ENCODE measurements around the gene LRRN4CL.
A peak's percentile ranks its signal among the peaks of the same experiment; 100 is the strongest.
"Not testable (repeated sequence)": the region's sequence is repeated elsewhere in the genome, so short reads cannot be mapped to it uniquely, and the experiment has no call there.

LRRN4CL gene

GRCh38 chr11:62689421-62690183 lies at the start of gene LRRN4CL:
Gene LRRN4CL, minus strand, starts transcription at chr11:62689530. Its CDS starts 1,022 bp downstream, at chr11:62688508.
- DNase-seq = no peak

GRCh38 chr11:62737196-62737595 lies 47.9 kb upstream of the LRRN4CL start:
- no peak for DNase-seq

- DNase-seq = no peak
These were observed 43.5 kb upstream of the LRRN4CL start for GRCh38 chr11:62732830-62733229.

GRCh38 chr11:62730076-62730475 lies 40.7 kb upstream of the LRRN4CL start:
- DNase-seq = not testable (repeated sequence)

GRCh38 chr11:62728171-62728988 lies 39.0 kb upstream of the LRRN4CL start, which contains the start of gene TTC9C:
Gene TTC9C, plus strand, starts transcription at chr11:62728486. Its CDS starts 363 bp downstream, at chr11:62728849.
- DNase-seq = peak; percentile 80

GRCh38 chr11:62727872-62728170 lies 38.5 kb upstream of the LRRN4CL start:
- peak; percentile 67 for DNase-seq

GRCh38 chr11:62727165-62727871 lies 38.0 kb upstream of the LRRN4CL start, which contains the start of gene HNRNPUL2:
Gene HNRNPUL2, minus strand, starts transcription at chr11:62727457. Its CDS starts 301 bp downstream, at chr11:62727156.
- peak; percentile 95 for DNase-seq

GRCh38 chr11:62726915-62727164 lies 37.5 kb upstream of the LRRN4CL start:
- no peak for DNase-seq

- DNase-seq = no peak
These were observed 37.0 kb upstream of the LRRN4CL start for GRCh38 chr11:62726156-62726914.

GRCh38 chr11:62725646-62726045 lies 36.3 kb upstream of the LRRN4CL start:
- DNase-seq = no peak

- DNase-seq = no peak
These were observed 34.8 kb upstream of the LRRN4CL start for GRCh38 chr11:62724171-62724570.

- no peak for DNase-seq
These were observed 32.7 kb upstream of the LRRN4CL start for GRCh38 chr11:62721994-62722393.

GRCh38 chr11:62719302-62719978 lies 30.1 kb upstream of the LRRN4CL start:
- DNase-seq = no peak

GRCh38 chr11:62716816-62717215 lies 27.5 kb upstream of the LRRN4CL start:
- no peak for DNase-seq

- no peak for DNase-seq
These were observed 26.9 kb upstream of the LRRN4CL start for GRCh38 chr11:62716206-62716605.

- no peak for DNase-seq
These were observed 26.1 kb upstream of the LRRN4CL start for GRCh38 chr11:62715150-62716130.

GRCh38 chr11:62713343-62713742 lies 24.0 kb upstream of the LRRN4CL start:
- DNase-seq = no peak

GRCh38 chr11:62712861-62713260 lies 23.5 kb upstream of the LRRN4CL start:
- DNase-seq = no peak

- DNase-seq = no peak
These were observed 23.0 kb upstream of the LRRN4CL start for GRCh38 chr11:62712276-62712812.

- DNase-seq = peak; percentile 26
These were observed 20.6 kb upstream of the LRRN4CL start for GRCh38 chr11:62710001-62710345.
